IMR-90 (cell line): Measurements from ENCODE around the gene HDAC2.

Experiments
- BHLHE40 ChIP-seq: fragments of 150-350 bp; IDR thresholded peaks from 2 replicates; pipeline ENCODE4 v1.6.1; 2016; ENCODE audit warnings: mild to moderate bottlenecking, low read depth, low read length
- CEBPB ChIP-seq: IDR thresholded peaks from 2 replicates; pipeline ENCODE4 v1.6.1; 2012; ENCODE audit warnings: low read depth, low read length, improper control_type of control experiment
- CHD1 ChIP-seq: IDR thresholded peaks from 2 replicates; pipeline ENCODE4 v1.6.1; 2012; ENCODE audit warnings: low read depth, low read length, improper control_type of control experiment
- MAFK ChIP-seq: IDR thresholded peaks from 2 replicates; pipeline ENCODE4 v1.6.1; 2012; ENCODE audit warnings: low read depth, low read length, improper control_type of control experiment
- NFE2L2 ChIP-seq: fragments of 150-350 bp; IDR thresholded peaks from 2 replicates; pipeline ENCODE4 v1.6.1; 2016; ENCODE audit warnings: low read depth, mild to moderate bottlenecking, low read length
- POLR2A ChIP-seq: IDR thresholded peaks from 2 replicates; pipeline ENCODE4 v1.6.1; 2012; ENCODE audit warnings: mild to moderate bottlenecking, low read depth, low read length
- RAD21 ChIP-seq: IDR thresholded peaks from 2 replicates; pipeline ENCODE4 v1.6.1; 2012; ENCODE audit warnings: low read length, improper control_type of control experiment
- RCOR1 ChIP-seq: IDR thresholded peaks from 2 replicates; pipeline ENCODE4 v1.6.1; 2012; ENCODE audit warnings: mild to moderate bottlenecking, low read length, improper control_type of control experiment; ENCODE audit not compliant: insufficient replicate concordance
- RFX5 ChIP-seq: IDR thresholded peaks from 2 replicates; pipeline ENCODE4 v1.8.0; 2012; ENCODE audit warnings: low read depth, mild to moderate bottlenecking, low read length, moderate library complexity
- SMC3 ChIP-seq: fragments of 150-350 bp; IDR thresholded peaks from 2 replicates; pipeline ENCODE4 v1.6.1; 2016; ENCODE audit warnings: low read depth, mild to moderate bottlenecking, antibody characterized with exemption, low read length, moderate library complexity
- TF ChIP-seq, protein P1 (sequence below): conservative IDR thresholded peaks from 2 replicates; pipeline ENCODE4 v1.5.1; 2012; ENCODE audit warnings: mild to moderate bottlenecking, low read depth, low read length, improper control_type of control experiment
- TF ChIP-seq, protein P2 (sequence below): fragments of 150-350 bp; IDR thresholded peaks from 2 replicates; pipeline ENCODE4 v1.6.1; 2017; ENCODE audit warnings: mild to moderate bottlenecking, antibody characterized with exemption, low read length, low read depth

DNA sequence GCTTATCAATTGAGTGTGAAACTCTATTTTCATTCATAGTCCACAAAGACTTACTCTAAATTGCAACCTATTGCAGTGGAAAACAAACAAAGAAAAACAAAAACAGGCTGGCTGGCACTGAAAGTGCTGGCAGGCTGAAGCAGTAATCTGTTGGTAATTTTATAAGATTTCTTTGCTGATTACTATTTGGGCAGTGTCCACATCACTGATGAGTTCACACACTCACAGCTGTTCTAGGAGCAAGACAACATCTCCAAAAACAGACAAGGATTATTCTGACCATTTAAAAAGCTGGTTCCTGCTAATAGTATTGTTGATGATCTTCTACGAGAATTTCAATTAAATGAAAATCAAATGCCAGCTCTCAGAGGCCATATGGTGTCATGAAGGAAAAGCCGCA, 86.9 kb downstream of the HDAC2 start:
- TF ChIP-seq, protein P1, sequence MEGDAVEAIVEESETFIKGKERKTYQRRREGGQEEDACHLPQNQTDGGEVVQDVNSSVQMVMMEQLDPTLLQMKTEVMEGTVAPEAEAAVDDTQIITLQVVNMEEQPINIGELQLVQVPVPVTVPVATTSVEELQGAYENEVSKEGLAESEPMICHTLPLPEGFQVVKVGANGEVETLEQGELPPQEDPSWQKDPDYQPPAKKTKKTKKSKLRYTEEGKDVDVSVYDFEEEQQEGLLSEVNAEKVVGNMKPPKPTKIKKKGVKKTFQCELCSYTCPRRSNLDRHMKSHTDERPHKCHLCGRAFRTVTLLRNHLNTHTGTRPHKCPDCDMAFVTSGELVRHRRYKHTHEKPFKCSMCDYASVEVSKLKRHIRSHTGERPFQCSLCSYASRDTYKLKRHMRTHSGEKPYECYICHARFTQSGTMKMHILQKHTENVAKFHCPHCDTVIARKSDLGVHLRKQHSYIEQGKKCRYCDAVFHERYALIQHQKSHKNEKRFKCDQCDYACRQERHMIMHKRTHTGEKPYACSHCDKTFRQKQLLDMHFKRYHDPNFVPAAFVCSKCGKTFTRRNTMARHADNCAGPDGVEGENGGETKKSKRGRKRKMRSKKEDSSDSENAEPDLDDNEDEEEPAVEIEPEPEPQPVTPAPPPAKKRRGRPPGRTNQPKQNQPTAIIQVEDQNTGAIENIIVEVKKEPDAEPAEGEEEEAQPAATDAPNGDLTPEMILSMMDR = no peak
- TF ChIP-seq CHD1 = no peak
- no peak for TF ChIP-seq BHLHE40
- TF ChIP-seq RFX5 = no peak
- TF ChIP-seq CEBPB = no peak
- no peak for TF ChIP-seq RAD21
- TF ChIP-seq POLR2A = no peak
- no peak for TF ChIP-seq MAFK
- TF ChIP-seq SMC3 = no peak
- TF ChIP-seq, protein P2, sequence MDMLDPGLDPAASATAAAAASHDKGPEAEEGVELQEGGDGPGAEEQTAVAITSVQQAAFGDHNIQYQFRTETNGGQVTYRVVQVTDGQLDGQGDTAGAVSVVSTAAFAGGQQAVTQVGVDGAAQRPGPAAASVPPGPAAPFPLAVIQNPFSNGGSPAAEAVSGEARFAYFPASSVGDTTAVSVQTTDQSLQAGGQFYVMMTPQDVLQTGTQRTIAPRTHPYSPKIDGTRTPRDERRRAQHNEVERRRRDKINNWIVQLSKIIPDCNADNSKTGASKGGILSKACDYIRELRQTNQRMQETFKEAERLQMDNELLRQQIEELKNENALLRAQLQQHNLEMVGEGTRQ = no peak
- TF ChIP-seq RCOR1 = no peak
- TF ChIP-seq NFE2L2 = no peak
